HuH-7.5 (cell line): Measurements from ENCODE around the gene GAS7.

Experiments used
- DNase-seq: peaks from one replicate; pipeline ENCODE4 v3.0.0; 2011; ENCODE audit warnings: low spot score

The GAS7 gene

DNA sequence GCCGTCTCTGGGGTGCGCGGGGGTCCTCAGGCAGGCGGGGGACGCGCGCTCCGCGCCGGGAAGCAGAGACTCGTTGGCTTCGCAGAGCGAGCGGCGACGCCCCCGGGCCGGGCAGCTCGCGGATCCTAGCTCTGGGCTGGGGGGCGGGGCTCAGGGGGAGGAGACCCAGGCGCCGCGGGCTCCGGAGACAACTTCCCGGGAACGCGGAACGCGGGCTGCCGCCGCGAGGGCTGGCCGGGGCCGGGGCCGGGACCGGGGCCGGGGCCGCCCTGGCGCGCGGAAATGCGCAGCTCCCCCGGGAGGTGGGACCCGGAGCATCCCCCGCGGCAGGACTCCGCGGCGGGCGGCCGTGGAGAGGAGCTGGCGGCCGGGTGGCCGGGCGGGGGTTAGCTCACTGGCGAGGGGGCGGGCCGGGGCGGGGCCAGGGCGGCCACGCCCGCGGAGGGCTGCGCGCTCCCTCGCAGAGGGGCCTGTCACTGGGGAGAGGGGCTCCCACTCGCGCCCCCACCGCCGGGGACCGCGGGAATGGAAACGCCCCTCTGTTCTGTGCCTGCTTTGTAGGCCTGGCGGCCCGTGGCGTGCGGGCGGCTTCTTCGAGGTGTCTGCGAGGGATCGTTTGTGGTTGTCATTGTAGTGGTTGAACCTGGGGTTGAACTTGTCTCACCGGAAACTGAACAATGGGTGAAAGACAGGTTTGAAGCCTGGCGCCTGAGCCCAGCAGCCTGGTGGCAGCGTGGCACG lies at the start of gene GAS7:
GAS7 (minus strand) TSS at position 98 of the 741 bp plus-strand sequence.
- no peak for DNase-seq

DNA sequence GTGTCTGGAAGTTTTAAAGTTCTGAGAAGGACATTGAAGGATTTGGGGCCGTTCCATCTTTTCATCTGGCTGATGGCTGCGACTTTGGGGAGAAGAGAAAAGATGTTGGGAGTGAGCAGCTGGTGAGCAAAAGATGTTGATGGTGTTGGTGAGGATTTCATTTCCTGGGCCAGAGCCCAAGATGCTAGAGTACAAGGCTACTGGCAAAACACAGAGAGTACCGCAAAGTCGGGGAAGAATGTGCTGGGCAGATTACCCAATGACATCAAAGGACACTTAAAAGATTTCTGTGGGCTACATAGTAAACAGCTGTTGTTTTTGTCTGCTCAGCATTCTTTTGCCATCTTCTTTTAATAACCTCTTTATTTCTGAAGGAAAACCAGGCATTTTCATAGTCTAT lies 49.4 kb upstream of the GAS7 start:
- DNase-seq: no peak

DNA sequence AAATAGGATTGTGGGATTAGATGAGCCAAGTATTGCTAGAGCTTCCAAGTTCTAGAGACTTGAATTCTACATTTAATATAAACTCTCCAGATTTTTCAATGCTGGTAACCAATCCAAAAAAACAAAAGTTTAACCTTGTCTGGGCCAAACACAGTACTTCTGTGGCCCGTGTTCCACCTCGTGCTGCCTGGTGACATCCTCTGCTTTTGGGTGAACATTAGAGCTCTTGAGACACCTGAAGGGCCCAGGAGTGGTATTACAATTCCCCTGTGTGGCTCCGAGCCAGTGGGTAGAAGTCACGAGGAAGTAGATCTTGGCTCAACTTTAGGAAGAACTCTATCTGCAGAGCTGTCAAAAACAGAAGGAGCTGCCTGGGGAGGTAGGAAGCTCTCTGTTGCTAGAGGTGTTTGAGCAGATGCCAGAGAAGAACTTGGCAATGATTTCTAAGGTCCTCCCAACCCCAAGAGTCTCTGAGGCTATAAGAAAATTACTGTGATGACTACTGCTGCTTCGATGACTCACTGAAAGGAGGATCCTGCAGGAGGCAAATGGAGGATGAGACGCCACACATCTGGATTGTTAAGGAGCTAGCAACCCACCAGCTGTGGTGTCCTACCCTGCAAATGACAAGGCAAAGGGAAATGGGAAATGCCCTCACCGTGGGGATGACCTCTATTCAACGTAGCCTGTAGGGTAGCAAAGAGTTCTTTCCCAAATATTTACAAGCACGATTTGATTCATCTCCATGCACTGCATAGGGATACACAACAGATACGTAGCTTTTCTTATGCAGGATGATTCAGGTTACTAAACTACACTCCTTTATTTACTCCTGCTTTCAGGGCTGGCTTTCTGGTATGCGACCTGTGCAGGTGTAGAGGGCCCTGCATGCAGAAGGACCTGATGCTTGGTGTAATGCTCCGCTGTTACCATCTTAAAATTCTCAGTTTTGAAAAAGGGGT lies 45.8 kb upstream of the GAS7 start:
- no peak for DNase-seq

GRCh38 chr17:10241781-10242180 lies 43.4 kb upstream of the GAS7 start:
- DNase-seq: no peak

DNA sequence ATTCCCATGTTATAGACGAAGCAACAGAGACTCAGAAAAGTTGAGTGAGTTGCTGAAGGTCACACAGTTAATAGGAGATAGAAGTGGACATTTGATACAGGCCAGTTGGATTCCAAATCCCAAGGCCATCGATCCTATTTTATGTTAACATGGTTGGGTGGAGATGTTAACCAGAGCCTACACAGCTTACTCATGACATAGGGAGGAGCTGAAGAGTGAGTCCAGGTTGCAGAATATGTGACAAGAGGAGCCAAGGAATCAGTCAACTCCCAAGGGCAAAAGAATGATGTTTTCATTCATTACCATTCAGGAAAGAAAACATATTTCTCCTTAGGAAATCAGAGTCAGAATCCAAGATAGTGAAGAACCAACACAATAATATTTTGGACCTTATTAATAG lies 40.3 kb upstream of the GAS7 start:
- DNase-seq: no peak

DNA sequence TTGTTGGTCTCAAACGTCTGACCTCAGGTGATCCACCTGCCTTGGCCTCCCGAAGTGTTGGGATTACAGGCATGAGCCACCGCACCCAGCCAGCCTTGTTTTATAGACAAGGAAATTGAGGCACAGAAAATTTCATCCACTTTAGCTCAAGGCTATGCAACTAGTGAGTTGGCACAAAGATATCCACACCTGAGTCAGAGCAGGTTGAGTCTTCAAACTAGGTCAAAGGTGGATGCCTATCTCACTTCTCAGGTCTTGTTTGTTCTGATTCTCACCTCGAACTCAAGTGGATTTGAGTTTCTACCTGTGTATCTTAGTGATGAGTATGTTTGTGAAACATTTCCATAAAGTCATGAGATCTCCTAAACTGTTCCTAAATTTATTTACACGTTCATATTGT lies 35.6 kb upstream of the GAS7 start:
- no peak for DNase-seq

DNA sequence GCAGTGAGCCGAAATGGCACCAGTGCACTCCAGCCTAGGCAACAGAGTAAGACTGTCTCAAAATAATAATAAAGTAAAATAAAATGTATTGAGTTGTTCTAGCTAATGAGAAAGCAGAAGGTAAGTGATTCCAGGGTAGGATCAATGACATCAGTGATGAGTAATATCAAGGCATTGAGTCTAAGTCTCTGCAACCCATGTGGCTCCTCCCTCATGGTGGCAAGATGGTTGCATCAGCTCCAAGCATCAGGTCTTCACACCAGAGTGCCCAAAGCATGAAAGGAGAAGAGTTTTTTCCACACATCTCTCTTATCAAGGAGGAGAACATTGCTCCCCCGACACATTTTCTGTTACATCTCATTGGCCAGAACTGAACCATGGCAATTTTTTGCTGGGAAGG lies 34.8 kb upstream of the GAS7 start:
- no peak for DNase-seq

GRCh38 chr17:10229181-10229580 lies 30.8 kb upstream of the GAS7 start:
- DNase-seq: no peak

DNA sequence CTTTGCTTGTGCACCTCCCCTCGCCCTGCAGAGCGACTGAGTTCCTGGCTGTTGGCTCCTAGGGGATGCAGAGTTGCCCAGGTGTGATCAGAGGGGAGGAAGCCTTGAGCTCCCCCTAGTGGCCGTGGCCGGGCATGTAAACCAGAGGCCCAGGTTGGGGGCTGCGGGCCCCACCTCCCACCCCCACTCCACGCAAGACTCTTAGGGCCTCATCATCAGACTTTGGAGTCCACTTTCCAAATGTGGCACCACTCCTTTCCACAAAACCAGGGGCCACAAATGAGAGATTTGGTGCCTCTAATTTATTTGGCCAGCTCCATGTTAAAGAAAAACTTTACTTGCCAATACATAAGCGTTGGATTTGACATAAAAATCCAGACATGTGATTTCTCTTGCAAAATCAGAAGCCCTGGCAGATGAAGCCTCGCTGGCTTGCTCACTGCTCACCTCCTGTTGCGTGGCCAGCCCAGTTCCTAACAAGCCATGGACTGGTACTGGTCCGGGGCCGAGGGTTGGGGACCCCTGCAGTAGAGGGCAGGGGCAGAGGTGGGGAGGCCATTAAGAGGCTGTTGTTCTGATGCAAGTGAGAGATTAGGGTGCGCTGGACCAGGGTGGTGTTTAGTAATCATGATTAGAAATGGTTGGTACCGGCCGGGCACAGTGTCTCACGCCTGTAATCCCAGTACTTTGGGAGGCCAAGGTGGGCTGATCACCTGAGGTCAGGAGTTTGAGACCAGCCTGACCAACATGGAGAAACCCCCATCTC lies 28.7 kb upstream of the GAS7 start:
- peak; percentile 13 for DNase-seq

- DNase-seq: no peak
These were observed 26.3 kb upstream of the GAS7 start for GRCh38 chr17:10224582-10225195.

DNA sequence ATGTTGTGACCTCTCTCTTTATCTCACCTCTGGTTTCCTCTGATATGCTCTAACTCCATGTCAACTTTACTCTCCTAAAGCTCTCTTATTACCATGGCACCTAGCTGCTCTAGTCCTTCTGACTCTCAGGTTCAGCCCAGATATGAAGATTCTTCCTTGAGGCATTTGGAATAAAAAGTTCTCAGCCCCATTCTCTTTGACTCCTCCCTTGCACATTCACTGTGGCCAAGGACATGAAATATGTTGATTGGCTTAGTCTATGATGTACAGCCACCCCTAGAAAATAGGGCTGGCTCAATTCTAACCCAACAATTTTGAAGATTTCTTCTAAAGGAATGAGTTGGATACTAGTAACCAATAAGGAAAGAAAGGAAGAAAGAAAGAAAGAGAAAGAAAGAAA lies 20.8 kb upstream of the GAS7 start:
- no peak for DNase-seq

DNA sequence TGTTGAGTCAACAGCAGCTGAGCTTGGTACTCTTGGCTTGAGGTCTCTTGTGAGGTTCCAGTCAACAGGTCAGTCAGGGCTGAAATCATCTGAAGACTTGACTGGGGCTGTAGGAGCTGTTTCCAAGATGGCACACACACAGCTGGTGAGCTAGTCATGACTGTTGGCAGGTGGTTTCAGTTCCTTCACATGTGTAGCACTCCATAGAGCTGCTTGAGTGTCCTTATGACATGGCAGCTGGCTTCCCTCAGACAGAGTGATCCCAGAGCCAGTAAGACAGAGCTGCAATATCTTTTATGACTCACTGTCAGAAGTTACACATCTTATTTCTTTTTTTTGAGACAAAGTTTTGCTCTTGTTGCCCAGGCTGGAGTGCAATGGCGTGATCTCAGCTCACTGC lies 19.5 kb upstream of the GAS7 start:
- DNase-seq: no peak

- DNase-seq: no peak
These were observed 18.0 kb upstream of the GAS7 start for GRCh38 chr17:10216213-10216938.

- DNase-seq: no peak
These were observed 16.9 kb upstream of the GAS7 start for GRCh38 chr17:10215286-10215685.

DNA sequence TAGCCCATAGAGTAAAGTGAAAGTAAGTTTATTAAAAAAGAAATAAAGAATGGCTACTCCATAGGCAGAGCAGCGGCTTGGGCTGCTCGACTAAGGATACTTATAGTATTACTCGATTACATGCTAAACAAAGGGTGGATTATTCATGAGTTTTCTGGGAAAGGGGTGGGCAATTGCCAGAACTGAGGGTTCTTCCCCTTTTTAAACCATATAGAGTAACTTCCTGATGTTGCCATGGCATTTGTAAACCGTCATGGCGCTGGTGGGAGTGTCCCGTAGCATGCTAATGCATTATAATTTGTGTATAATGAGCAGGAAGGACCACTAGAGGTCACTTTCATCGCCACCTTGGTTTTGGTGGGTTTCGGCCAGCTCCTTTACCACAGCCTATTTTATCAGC lies 13.3 kb upstream of the GAS7 start:
- no peak for DNase-seq

DNA sequence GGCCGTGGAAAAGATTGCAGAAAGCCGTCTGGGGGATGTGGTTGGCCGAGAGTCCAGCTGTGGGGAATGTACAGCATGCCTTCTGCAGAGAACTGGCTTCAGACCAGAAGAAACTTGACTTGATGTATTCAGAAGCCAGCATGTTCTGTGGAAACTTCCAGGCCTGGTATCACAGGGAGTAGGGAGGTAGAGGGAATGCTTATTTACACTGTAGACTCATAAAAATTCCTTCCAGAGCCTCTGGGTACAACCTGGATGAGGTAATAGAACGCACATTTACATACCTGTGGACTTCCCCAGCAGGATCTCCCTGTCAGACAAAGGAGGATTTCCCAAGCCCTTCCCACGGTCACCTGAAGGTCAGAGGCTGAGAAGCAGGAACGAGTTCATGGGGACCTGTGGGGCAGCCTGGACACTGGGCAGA lies 11.8 kb upstream of the GAS7 start:
- DNase-seq: no peak

GRCh38 chr17:10208604-10209193 lies 10.3 kb upstream of the GAS7 start:
- DNase-seq: no peak

GRCh38 chr17:10207153-10207552 lies 8.7 kb upstream of the GAS7 start:
- DNase-seq: no peak

DNA sequence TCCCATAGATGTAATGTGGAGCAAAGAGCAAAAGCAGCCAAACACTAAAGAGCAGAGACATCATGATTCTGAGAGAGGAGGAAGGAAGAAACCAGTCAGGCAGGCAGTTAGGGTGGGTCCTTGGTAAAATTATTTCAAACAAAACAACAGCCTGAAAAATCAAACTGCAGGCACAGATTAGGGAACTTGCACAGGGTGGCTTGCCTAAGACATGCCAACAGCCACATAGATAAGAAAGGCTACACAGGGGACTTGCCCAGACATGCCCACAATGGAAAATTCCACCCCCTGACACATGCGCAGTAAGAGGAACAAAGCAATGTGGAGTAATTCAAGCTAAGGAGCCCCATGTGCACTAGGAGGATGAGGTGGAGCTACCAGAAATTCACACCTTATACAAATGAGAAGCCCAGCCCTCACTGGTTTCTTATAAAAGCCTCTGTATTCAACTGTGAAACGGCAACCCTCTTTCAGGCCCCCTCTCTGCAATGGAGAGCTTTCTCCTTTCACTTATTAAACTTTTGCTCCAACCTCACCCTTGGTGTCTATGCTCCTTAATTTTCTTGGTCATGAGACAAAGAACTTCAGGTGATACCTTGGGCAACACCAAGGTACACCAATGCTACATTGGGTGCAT lies 7.3 kb upstream of the GAS7 start:
- DNase-seq: no peak

- DNase-seq: no peak
These were observed 3.3 kb upstream of the GAS7 start for GRCh38 chr17:10201680-10202079.
